Retinal pigment epithelial cell (primary cell): ENCODE measurements around the gene PKNOX2.

ENCODE experiments used
- DNase-seq: peaks from one replicate; pipeline ENCODE4 v3.0.0-alpha.2; 2010; ENCODE audit warnings: low read depth
- H3K4me3 ChIP-seq: 2 replicates; pipeline ENCODE4 v1.5.1; 2011; ENCODE audit warnings: mild to moderate bottlenecking, low read length, control low read depth, moderate library complexity
- CTCF ChIP-seq: conservative IDR thresholded peaks from 2 replicates; pipeline ENCODE4 v1.5.1; 2011; ENCODE audit warnings: low read depth, low read length, control low read depth, inconsistent platforms

Gene PKNOX2

GRCh38 chr11:125447721-125448120 is 283.2 kb downstream of the PKNOX2 start:
- no peak for DNase-seq
- H3K4me3 ChIP-seq = no peak overlapping the region
- TF ChIP-seq CTCF = no peak

- H3K4me3 ChIP-seq = no peak overlapping the region
- DNase-seq = no peak
- no peak for TF ChIP-seq CTCF
Measured at GRCh38 chr11:125448136-125448535, 283.6 kb downstream of the PKNOX2 start.

- no peak overlapping the region for H3K4me3 ChIP-seq
- DNase-seq = no peak
- TF ChIP-seq CTCF = no peak
Measured at GRCh38 chr11:125449565-125449964, 285.0 kb downstream of the PKNOX2 start.

- H3K4me3 ChIP-seq = no peak overlapping the region
- DNase-seq = no peak
- TF ChIP-seq CTCF = no peak
Measured at GRCh38 chr11:125451400-125452124, 287.0 kb downstream of the PKNOX2 start.

- DNase-seq = no peak
- TF ChIP-seq CTCF = no peak
- H3K4me3 ChIP-seq = no peak overlapping the region
Measured at GRCh38 chr11:125452125-125452470, 287.5 kb downstream of the PKNOX2 start.

GRCh38 chr11:125454047-125454446 is 289.5 kb downstream of the PKNOX2 start:
- TF ChIP-seq CTCF = no peak
- DNase-seq = no peak
- no peak overlapping the region for H3K4me3 ChIP-seq

GRCh38 chr11:125455851-125456250 is 291.3 kb downstream of the PKNOX2 start:
- no peak for DNase-seq
- no peak for TF ChIP-seq CTCF
- no peak overlapping the region for H3K4me3 ChIP-seq
